H1 (cell line): ENCODE data around the gene MYLK4. TPM values are rescaled to one million over a fixed set of nuclear protein-coding genes. Genes with fewer than 3 reads are reported as not detected.

Experiments
- BRCA1 ChIP-seq: IDR thresholded peaks from 2 replicates; pipeline ENCODE4 v1.6.1; 2012; ENCODE audit warnings: low read depth, low read length, improper control_type of control experiment
- CBX5 ChIP-seq: fragments of 300-800, 300-1000 bp; sonication (generic); IDR thresholded peaks from 2 replicates; pipeline ENCODE4 v1.7.1; 2016; ENCODE audit warnings: antibody characterized with exemption, low read length, low read depth
- CBX8 ChIP-seq: fragments of 300-800, 300-1000 bp; sonication (generic); IDR thresholded peaks from 2 replicates; pipeline ENCODE4 v1.7.1; 2016; ENCODE audit warnings: low read depth, low read length, borderline replicate concordance
- CEBPB ChIP-seq: IDR thresholded peaks from 2 replicates; pipeline ENCODE4 v1.6.1; 2012; ENCODE audit warnings: low read depth, low read length
- CHD7 ChIP-seq: fragments of 300-600 bp; sonication (generic); IDR thresholded peaks from 2 replicates; pipeline ENCODE4 v1.7.1; 2012; ENCODE audit warnings: low read length, moderate library complexity, mild to moderate bottlenecking, inconsistent platforms; ENCODE audit not compliant: insufficient replicate concordance
- CREB1 ChIP-seq: IDR thresholded peaks from 2 replicates; pipeline ENCODE4 v1.6.1; 2012; ENCODE audit warnings: inconsistent platforms
- JUND ChIP-seq: IDR thresholded peaks from 2 replicates; pipeline ENCODE4 v1.6.1; 2011; ENCODE audit warnings: mild to moderate bottlenecking, improper control_type of control experiment, low read length
- KDM5A ChIP-seq: fragments of 200-600 bp; IDR thresholded peaks from 2 replicates; pipeline ENCODE4 v1.7.1; 2012; ENCODE audit warnings: mild to moderate bottlenecking, low read length, inconsistent platforms, mixed read lengths
- MAX ChIP-seq: IDR thresholded peaks from 2 replicates; pipeline ENCODE4 v1.6.1; 2012; ENCODE audit warnings: inconsistent platforms
- POLR2A ChIP-seq, 2 experiments: IDR thresholded peaks; 1 replicate in 1 of 2; 2 replicates in 1 of 2; pipeline ENCODE4 v1.6.1; 2011; ENCODE audit warnings: low read depth in 2 of 2, low read length in 2 of 2, mild to moderate bottlenecking in 2 of 2; ENCODE audit errors: control extremely low read depth in 1 of 2
- POU5F1 ChIP-seq: IDR thresholded peaks from 2 replicates; pipeline ENCODE4 v1.6.1; 2011; ENCODE audit warnings: low read depth, mild to moderate bottlenecking, low read length, moderate library complexity
- SP4 ChIP-seq: IDR thresholded peaks from 2 replicates; pipeline ENCODE4 v1.6.1; 2012; ENCODE audit warnings: low read length, inconsistent platforms
- polyA plus RNA-seq, 7 experiments: library from polyadenylated mRNA; depleted of rRNA in 3 of 7; stranded (reverse) in 5 of 7; unstranded in 2 of 7; fragments of >200 nt in 5 of 7; fragments of 200-250 nt in 2 of 7; gene quantifications; 1 replicate in 5 of 7; 2 replicates in 1 of 7; 4 replicates in 1 of 7; pipeline versions ENCODE4 v1.2.1 to v1.2.3, GENCODE V29; 2011 to 2013; ENCODE audit warnings: missing spikeins in 2 of 7, mixed read lengths in 2 of 7
- total RNA-seq: library from RNA; stranded (reverse); fragmentation: NEBNext Ultra II Directional; extraction: Animal tissue kit (Norgen Biotek cat#: 25700); gene quantifications from 2 replicates; pipeline ENCODE4 v1.2.1, GENCODE V29; 2021

Gene MYLK4
- total and polyA plus RNA-seq, 2 of the 8 experiments (the other 6 are each of a cell fraction or from before 2014, with no cell fraction given) = 0.11 to 0.17 TPM

GRCh38 chr6:2634139-2634964 lies 116.4 kb downstream of the MYLK4 start (continued):
- TF ChIP-seq CHD7 = no peak
- TF ChIP-seq POU5F1 = no peak
- TF ChIP-seq CBX5 = no peak
- TF ChIP-seq KDM5A = no peak
- no peak for TF ChIP-seq POLR2A (IDR thresholded peaks at IDR 0.05; ENCODE audit: control extremely low read depth in 1 of 2, low read depth in 2 of 2, low read length in 2 of 2)
- no peak for TF ChIP-seq CEBPB
- TF ChIP-seq SP4 = no peak
- TF ChIP-seq BRCA1 = no peak; the same call in 1 of the 2 replicates
- peak; percentile 93 for TF ChIP-seq MAX
- TF ChIP-seq CREB1 = peak; percentile 60
- no peak for TF ChIP-seq CBX8
- TF ChIP-seq JUND = no peak
